Germinal center (tissue), 1 donor: ENCODE results near the gene ZMIZ1.
"Not testable (repeated sequence)": the region's sequence is repeated elsewhere in the genome, so short reads cannot be mapped to it uniquely, and the experiment has no call there.

ENCODE experiments used
- DNase-seq: peaks from one replicate; pipeline ENCODE4 v3.0.0; 2012; ENCODE audit warnings: mixed read lengths, low spot score

ZMIZ1 gene

GRCh38 chr10:79266084-79266483, 197.3 kb downstream of the ZMIZ1 start:
- peak; percentile 72 for DNase-seq

- peak; percentile 44 for DNase-seq
Measured at GRCh38 chr10:79266543-79267312, 198.0 kb downstream of the ZMIZ1 start.

GRCh38 chr10:79267499-79267898, 198.7 kb downstream of the ZMIZ1 start:
- DNase-seq = no peak

DNA sequence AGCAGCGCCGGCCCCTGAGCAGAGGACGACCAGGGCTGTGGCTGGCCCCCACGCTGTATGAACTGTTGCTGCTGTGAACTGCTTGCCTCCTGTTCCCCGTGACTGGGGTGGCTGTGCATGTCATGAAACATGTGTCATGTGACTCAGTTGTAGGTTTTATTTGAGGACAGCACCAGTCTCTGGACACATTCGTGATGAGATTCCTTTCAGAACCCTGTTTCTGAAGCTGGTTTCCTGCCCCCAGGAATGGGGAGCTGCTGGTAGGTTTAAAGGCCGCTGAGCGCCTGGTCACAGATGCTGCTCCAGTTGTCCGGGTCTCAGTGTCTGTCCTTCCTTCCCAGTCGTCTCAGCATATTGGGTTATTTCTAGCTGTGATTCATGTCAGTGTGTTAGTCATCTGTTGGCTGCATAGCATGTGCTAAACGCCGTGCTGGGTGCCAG, 199.4 kb downstream of the ZMIZ1 start:
- no peak for DNase-seq

DNA sequence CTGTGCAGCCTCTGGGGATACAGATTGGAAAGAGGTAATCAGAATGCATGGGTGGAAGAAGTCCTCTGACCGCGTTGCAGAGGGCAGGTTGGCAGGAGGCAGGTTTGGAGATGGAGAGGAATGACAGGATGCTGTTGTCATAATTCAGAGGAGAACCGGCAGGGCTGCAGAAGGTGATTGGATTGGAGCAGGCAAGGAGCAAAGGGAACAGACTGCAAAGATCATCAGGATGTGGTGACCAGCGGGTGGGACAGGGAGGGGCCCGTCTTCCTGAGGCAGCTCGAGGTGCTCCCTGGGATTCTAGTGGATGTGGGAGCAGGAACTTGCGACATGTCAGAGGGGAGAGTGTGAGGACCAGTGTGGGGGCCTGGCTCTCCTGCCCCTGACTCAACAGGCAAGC, 200.0 kb downstream of the ZMIZ1 start:
- no peak for DNase-seq

DNA sequence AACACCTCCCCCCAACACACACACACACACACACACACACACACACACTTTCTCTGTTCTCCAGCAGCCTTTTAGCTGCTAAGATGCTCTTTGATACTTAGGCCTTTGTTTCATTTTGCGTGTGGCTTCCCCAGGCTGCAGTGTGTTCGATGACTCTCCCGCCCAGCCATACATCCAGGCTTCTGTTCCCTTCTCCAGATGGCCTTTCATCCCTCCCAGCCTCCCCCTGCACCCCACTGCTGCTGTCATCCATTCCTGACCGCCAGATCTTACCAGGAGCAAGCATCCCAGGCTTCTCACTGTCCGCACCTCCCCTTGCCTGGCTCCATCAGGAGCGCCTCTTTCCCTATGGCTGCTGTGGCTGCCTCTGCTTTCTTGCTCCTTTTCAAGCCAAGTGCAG, 200.7 kb downstream of the ZMIZ1 start:
- DNase-seq = no peak

DNA sequence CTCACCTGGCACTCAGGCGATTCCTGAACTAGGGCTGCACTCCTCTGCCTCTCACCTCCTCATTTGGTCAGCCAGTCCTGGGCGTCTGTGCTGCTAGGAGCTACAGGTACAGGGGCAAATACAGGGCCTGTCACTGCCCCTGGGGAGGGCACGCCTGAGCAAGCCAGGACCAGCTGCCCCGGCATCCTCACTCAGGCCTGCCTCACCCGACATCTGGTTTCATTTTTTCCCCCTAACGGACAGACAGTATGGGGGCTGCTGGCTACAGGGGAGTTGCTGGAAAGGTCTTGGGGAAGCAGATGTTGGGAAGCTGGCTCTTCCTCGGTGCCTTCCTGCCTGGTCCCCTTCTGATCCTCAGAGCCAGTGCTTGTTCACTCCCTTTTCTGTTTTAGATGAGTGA, 201.2 kb downstream of the ZMIZ1 start:
- DNase-seq = no peak

DNA sequence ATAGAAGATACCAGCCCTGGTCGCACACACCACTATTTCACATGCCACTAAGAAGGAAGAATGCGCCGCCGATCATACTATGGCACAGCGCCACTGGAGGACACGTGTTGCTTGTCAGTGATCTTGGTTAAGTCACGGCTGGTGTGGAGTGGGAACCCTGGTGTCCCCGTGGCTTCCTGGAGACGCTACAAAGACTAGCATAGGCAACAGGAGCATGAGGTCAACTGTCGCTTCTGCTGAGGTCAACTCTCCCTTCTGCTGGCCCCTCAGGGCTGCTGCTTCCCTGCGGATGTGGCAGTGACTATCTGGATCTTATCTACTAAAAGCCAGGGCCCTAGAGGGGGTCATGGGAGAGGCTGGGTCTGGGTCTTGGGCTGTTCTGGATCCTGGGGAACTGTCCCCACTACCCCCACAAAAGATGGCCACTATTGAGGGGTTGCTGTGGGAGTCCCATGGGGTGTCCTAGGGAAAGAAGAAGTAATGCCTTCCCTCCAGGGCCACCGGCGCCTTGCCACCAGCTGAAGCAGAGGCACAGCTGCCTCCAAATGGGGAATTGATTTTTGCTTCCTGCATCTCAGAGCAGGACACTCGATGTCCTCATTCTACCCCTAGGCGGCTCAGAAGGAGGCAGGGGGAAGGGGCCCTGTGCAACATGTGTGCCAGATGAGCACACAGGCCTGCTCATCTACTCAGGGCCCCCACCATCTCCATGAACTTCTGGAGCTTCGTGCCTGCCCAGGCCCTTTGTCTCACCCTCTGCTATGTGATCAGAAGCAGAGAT, 201.9 kb downstream of the ZMIZ1 start:
- no peak for DNase-seq

DNA sequence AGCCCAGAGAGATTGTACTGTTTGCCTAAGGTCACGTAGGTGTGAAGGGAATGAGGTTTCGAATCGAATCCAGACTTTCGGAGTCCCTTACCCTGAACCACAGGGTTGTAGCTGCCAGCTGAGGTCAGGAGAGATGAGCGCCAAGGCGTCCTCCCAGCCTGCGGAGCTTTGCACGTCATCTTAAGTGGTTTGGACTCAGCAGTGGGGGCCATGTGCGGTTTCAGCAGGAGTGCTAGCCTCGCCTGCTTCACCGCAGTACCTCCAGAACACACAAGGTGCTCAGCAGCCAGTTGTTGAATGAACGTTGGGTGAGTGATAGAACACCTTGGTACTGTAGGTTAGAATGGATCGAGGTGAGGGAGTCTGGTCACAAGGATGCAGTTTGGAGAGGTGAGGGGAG, 203.6 kb downstream of the ZMIZ1 start:
- no peak for DNase-seq

GRCh38 chr10:79273604-79274003, 204.8 kb downstream of the ZMIZ1 start:
- no peak for DNase-seq

DNA sequence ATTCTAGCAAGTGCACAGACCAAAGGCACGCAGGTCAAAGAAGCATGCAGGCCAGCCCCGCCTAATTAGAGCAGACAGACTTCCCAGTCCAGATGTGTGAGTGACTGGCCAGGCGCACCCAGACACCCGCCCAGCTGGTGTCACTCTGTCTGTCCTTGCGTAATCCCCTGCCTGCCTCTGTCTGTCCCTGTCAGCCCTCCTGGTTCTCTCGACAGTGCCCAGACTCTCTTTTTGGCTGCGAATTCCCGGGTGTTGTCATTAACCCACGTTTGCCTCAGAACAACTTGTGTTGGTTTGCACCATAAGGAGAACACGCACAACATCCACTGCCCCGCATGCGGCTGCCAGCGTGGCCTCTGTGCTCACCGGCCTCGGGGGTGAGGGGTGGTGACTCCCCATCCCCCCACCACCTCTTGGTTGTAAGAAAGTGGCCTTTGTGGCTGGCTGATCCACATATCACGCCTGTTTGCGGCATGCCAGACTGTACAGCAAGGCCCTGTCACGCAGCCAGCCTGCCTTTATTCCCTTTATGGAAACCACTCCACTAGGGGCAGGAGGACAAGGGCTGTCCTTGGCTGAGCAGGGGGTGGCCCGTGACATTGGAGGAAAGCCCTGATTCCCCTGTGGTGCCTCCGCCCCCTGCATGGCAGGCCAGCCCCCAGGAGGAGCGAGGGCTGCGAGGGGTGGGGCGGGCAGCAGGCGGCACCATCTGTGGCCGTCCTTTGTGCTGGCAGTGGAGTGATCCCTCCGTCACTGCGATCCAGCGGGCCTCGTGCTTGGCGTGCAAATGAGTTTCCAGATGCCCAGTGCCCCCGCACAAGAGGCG, 205.7 kb downstream of the ZMIZ1 start:
- DNase-seq = no peak

DNA sequence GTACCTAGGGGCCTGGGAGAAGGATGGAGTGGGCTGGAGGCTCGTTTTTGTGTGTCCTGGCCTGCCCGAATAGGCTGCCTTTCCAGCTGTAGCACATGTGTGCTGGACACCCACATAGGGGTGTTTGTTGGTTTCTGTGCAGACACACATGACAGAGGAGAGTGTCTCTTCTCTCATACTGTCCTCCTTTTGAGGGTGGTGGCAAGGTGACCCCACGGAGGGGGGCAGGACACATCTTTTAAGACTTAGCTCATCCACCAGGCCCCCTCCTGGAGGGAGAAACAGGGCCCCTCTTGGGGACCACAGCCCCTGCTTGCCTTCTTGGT, 206.3 kb downstream of the ZMIZ1 start:
- DNase-seq = no peak

DNA sequence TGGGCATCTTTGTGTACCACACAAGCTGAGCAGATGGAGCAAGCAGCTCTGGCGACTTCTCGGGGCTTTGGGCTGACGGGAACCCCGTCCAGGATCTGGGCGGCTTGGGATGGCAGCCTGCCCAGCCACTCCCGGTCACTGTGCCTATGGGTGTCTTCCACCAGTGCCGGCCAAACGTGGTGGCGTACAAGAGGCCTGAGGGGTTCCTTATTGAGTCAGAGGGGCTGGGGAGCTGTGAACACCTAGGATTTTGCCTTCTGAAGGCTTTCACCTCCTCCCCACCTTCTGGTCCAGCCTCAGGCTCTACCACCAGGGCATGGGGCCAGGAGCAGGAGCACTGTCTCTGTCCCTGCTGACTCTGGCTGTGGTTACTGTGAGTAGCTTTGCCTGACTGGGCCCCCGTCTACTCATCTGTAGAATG, 206.7 kb downstream of the ZMIZ1 start:
- no peak for DNase-seq

DNA sequence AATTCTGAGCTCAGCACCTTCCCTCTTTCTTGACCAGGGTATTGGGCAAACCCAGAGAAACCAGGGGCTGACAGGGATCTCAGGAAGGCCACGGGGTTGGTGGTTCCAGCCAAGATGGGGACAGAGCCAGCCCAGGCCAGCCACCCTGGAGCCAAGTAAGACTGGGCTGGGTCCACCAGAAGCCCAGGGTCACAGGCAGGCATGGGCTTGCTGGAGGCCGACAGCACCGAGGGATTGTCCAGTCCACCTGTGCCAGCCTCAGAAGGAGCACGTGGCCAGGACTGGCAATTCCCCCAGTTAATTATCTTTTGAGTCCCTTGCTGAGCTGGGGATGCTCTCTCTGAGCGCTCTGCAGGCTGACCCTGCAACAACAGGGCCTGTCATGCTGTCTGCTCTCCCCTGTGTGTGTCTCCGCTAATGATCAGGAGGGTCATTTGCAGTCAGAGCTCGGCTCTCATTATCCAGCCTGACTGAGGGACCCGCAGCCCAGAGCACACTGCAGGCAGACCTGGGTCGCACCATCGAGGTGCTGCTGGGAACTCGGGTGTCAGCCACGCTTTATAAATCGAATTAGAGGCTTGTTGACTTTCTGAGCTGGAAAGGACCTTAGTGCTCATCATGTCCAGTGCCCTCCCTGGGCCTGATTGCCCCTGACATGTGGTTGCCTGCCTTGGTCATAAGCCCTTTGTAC, 209.0 kb downstream of the ZMIZ1 start:
- DNase-seq = no peak

- DNase-seq = not testable (repeated sequence)
Measured at GRCh38 chr10:79279047-79279446, 210.3 kb downstream of the ZMIZ1 start.

DNA sequence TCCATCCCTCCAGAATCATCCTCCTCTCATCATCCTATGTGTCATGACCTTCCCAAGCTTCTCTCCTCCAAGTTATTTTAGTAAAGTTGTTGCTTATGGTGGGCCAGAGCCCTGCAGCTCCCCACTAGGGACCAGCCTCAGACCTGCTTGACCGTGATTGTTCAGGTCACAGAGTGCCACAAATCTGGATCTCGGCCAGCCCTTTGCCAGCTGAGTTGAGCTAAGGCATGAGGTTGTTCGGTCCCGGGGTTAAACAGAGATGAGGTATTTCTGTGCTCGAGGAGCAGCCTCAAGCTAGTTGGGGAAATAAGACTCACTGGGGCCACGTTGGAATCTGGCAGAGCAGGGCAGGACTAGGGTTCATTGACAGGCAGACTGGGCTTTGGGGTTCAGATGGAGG, 212.2 kb downstream of the ZMIZ1 start:
- no peak for DNase-seq

DNA sequence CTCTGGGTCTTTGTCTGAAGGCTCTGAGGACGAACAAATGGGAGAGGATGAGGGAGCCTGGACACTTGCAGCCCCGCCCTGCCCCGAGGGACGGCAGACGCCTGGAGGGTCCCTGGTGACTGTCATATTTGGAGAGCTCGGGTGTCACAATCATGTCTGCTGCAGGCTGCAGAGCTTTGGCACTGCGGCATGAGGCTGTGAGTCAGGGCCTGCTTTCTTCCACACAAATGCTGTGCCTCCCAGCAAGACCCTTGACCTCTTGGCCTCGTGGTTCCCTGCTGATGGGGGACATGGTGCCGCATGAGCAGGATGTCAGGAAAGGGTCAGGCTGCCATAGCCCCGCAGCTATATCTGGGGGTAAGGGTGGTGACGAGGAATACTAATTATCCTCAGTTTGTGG, 213.6 kb downstream of the ZMIZ1 start:
- no peak for DNase-seq

GRCh38 chr10:79283616-79284015, 214.8 kb downstream of the ZMIZ1 start:
- peak; percentile 37 for DNase-seq

DNA sequence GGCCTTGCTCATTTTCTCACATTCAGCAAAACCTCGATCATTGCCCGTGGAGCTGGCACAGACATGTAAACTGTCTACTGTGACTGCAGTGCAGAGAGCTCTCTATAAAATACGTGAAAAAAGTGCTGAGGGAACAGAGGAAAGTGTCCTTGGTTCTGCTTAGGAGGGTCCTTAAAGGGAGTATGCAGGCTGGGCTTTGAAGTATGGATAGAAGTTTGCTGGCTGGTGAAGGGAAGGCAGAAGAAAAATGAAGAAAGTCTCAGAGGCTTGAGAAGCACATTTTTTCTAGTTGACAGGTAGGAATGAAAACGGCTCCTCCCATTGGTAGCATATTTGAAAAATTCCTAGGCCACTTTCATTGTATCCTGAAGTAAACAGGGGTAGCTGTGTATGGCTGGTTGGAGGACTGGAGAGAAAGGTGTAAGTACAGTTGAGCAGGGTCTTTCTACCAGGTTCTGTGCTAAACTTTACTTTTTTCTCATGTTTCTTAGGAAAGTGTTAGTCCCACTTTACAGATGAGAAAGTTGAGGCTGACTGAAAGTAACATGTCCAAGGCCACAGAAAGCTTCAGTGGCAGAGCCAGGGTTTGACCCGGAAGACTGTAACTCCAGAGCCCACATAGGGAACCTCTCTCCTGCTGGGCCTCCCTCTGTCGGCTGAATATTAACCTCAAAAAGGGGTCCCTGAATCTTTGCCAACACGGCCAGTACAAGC, 215.5 kb downstream of the ZMIZ1 start:
- DNase-seq = no peak

GRCh38 chr10:79285315-79286197, 216.8 kb downstream of the ZMIZ1 start:
- peak; percentile 53 for DNase-seq
